GM12892 (cell line): ENCODE data around the gene DLST. TPM values are rescaled to one million over a fixed set of nuclear protein-coding genes. Genes with fewer than 3 reads are reported as not detected.
A peak's percentile ranks its signal among the peaks of the same experiment; 100 is the strongest.

Source experiments
- DNase-seq: peaks from one replicate; pipeline ENCODE4 v3.0.0; 2011; ENCODE audit not compliant: insufficient read length
- FAIRE-seq: peaks from 2 replicates; lab custom pipeline; 2011; peaks lifted over from hg19 to GRCh38; lab: Jason Lieb, UNC
- POLR2A ChIP-seq: IDR thresholded peaks from 2 replicates; pipeline ENCODE4 v1.6.1; 2011; ENCODE audit warnings: low read depth, low read length, control low read depth
- POLR2AphosphoS5 ChIP-seq: IDR thresholded peaks from 2 replicates; pipeline ENCODE4 v1.6.1; 2011; ENCODE audit warnings: low read depth, low read length, control low read depth
- TAF1 ChIP-seq: IDR thresholded peaks from 2 replicates; pipeline ENCODE4 v1.6.1; 2011; ENCODE audit warnings: low read depth, mild to moderate bottlenecking, control low read depth, low read length, borderline replicate concordance
- polyA plus RNA-seq: library from polyadenylated mRNA; unstranded; fragments of >200 nt; gene quantifications from one replicate; pipeline ENCODE4 v1.2.1, GENCODE V29; 2012; ENCODE audit warnings: missing spikeins, inconsistent platforms; ENCODE audit not compliant: missing spikeins

DLST gene
- polyA plus RNA-seq, result 65.7 TPM

GRCh38 chr14:74881431-74882102 lies at the start of gene DLST:
Gene DLST, plus strand, starts transcription at chr14:74881916. Its CDS starts 38 bp downstream, at chr14:74881954.
- TF ChIP-seq POLR2AphosphoS5 (peak; percentile 87), POLR2A (peak; percentile 90), TAF1 (peak; percentile 79; the same call in 1 of the 2 replicates)
- FAIRE-seq (peak; percentile 95), DNase-seq (peak; percentile 92)

GRCh38 chr14:74832849-74833248 lies 48.9 kb upstream of the DLST start:
- DNase-seq, result no peak
- no peak for FAIRE-seq
- no peak for TF ChIP-seq POLR2A
- no peak for TF ChIP-seq TAF1
- TF ChIP-seq POLR2AphosphoS5, result no peak

GRCh38 chr14:74834692-74835392 lies 46.9 kb upstream of the DLST start:
- FAIRE-seq (peak; percentile 76), DNase-seq (no peak)
- no peak for TF ChIP-seq POLR2AphosphoS5
- TF ChIP-seq POLR2A, result no peak
- TF ChIP-seq TAF1, result no peak

GRCh38 chr14:74835645-74836250 lies 46.0 kb upstream of the DLST start:
- FAIRE-seq (peak; percentile 63), DNase-seq (no peak)
- TF ChIP-seq TAF1, result no peak
- no peak for TF ChIP-seq POLR2A
- no peak for TF ChIP-seq POLR2AphosphoS5

- TF ChIP-seq TAF1, result no peak
- TF ChIP-seq POLR2AphosphoS5, result no peak
- TF ChIP-seq POLR2A, result no peak
- peak; percentile 88 for FAIRE-seq
These were observed 45.3 kb upstream of the DLST start for GRCh38 chr14:74836251-74836960.

GRCh38 chr14:74838166-74838565 lies 43.5 kb upstream of the DLST start:
- DNase-seq, result no peak
- no peak for TF ChIP-seq POLR2AphosphoS5
- no peak for FAIRE-seq

More at GRCh38 chr14:74836251-74836960, 45.3 kb upstream of the DLST start:
- no peak for DNase-seq

GRCh38 chr14:74840603-74841030 lies 41.1 kb upstream of the DLST start:
- FAIRE-seq (no peak), DNase-seq (no peak)

GRCh38 chr14:74841230-74842207 lies 40.2 kb upstream of the DLST start:
- no peak for TF ChIP-seq TAF1
- TF ChIP-seq POLR2A, result no peak
- no peak for TF ChIP-seq POLR2AphosphoS5
- FAIRE-seq (peak; percentile 92), DNase-seq (no peak)

More at GRCh38 chr14:74840603-74841030, 41.1 kb upstream of the DLST start:
- TF ChIP-seq POLR2A, result no peak
- no peak for TF ChIP-seq TAF1
- TF ChIP-seq POLR2AphosphoS5, result no peak

- FAIRE-seq, result no peak
- DNase-seq, result no peak
- TF ChIP-seq POLR2AphosphoS5, result no peak
These were observed 38.1 kb upstream of the DLST start for GRCh38 chr14:74843653-74844052.

- FAIRE-seq (no peak), DNase-seq (no peak)
- TF ChIP-seq POLR2A (no peak), POLR2AphosphoS5 (no peak), TAF1 (no peak)
These were observed 35.5 kb upstream of the DLST start for GRCh38 chr14:74846168-74846567.
